K562 (cell line): ENCODE data around the gene UBL3. TPM values are rescaled to one million over a fixed set of nuclear protein-coding genes. Genes with fewer than 3 reads are reported as not detected.

Source experiments
- ATAC-seq: fragments of 200-7000 bp; cut with Tn5 transposase; 3 replicates; pipeline ENCODE4 v1.9.1; 2020; ENCODE audit warnings: moderate library complexity
- BruUV-seq: library from RNA; stranded (reverse); fragments of 400-500 nt; replicated peaks from 2 replicates; lab custom pipeline; 2021; lab: Mats Ljungman, UMichigan
- CTCF ChIA-PET: fragments of 300-600 bp; formaldehyde crosslinking; extraction: SDS; loops from one replicate; lab custom pipeline; 2021; ENCODE audit warnings: low intra/inter-chr PET ratio; lab: Yijun Ruan, JAX
- POLR2A ChIA-PET: fragments of 300-600, 350-650 bp; sonication (Branson Sonifier 250); formaldehyde crosslinking; extraction: SDS; loops from one replicate; lab custom pipeline; 2021; ENCODE audit warnings: antibody characterized with exemption, inconsistent platforms; lab: Yijun Ruan, JAX
- DNase-seq, 4 experiments: peaks; one replicate each; pipeline versions ENCODE4 v3.0.0 to v3.0.0-alpha.2; 2011 to 2018; ENCODE audit warnings: low spot score in 3 of 4, mixed read lengths in 3 of 4; ENCODE audit errors: extremely low read depth in 1 of 4
- FAIRE-seq: peaks from 2 replicates; lab custom pipeline; 2011; peaks lifted over from hg19 to GRCh38; lab: Jason Lieb, UNC
- H2AFZ ChIP-seq: 2 replicates; pipeline ENCODE4 v1.6.0; 2011; ENCODE audit warnings: low read depth, low read length, control low read depth, inconsistent platforms
- H3K27ac ChIP-seq: fragments of 200-600 bp; 3 replicates; pipeline ENCODE4 v1.8.0; 2011; ENCODE audit warnings: low read depth, mild to moderate bottlenecking, control low read depth, inconsistent platforms, low read length, moderate library complexity, mixed read lengths; ENCODE audit errors: extremely low read depth
- H3K27me3 ChIP-seq, 2 experiments: fragments of 300-600 bp in 1 of 2; 2 replicates in 1 of 2; 3 replicates in 1 of 2; pipeline versions ENCODE4 v1.6.0 to v1.8.0; 2011; ENCODE audit warnings: inconsistent platforms in 2 of 2, low read length in 2 of 2, mild to moderate bottlenecking in 1 of 2, mixed read lengths in 1 of 2, moderate library complexity in 1 of 2; ENCODE audit not compliant: control insufficient read depth in 2 of 2, insufficient read depth in 2 of 2
- H3K36me3 ChIP-seq: fragments of 300-600 bp; 3 replicates; pipeline ENCODE4 v1.8.0; 2011; ENCODE audit warnings: mild to moderate bottlenecking, low read length, inconsistent platforms; ENCODE audit not compliant: control insufficient read depth, insufficient read depth
- H3K4me1 ChIP-seq, 2 experiments: fragments of 200-600 bp in 1 of 2; replicated peaks in 1 of 2; 2 replicates in 1 of 2; 3 replicates in 1 of 2; pipeline versions ENCODE4 v1.5.1 to v1.8.0; 2011; ENCODE audit warnings: inconsistent platforms in 2 of 2, low read length in 2 of 2, mild to moderate bottlenecking in 1 of 2, mixed read lengths in 1 of 2, moderate library complexity in 1 of 2; ENCODE audit not compliant: control insufficient read depth in 2 of 2, insufficient read depth in 2 of 2
- H3K4me2 ChIP-seq: 2 replicates; pipeline ENCODE4 v1.6.1; 2011; ENCODE audit warnings: low read length, control low read depth, inconsistent platforms, mixed read lengths; ENCODE audit not compliant: insufficient read depth
- H3K4me3 ChIP-seq: fragments of 200-600 bp; sonication (generic), shearing (Covaris generic); 2 replicates; pipeline ENCODE4 v1.5.1; 2016; ENCODE audit warnings: control low read depth, inconsistent platforms
- H3K79me2 ChIP-seq: fragments of 200-600 bp; 3 replicates; pipeline ENCODE4 v1.8.0; 2011; ENCODE audit warnings: low read length, inconsistent platforms; ENCODE audit not compliant: control insufficient read depth, insufficient read depth
- H3K9ac ChIP-seq, 2 experiments: 2 replicates each; pipeline versions ENCODE4 v1.6.0 to v1.6.1; 2011; ENCODE audit warnings: low read depth in 2 of 2, low read length in 2 of 2, control low read depth in 1 of 2, inconsistent platforms in 1 of 2, mild to moderate bottlenecking in 1 of 2, mixed read lengths in 1 of 2; ENCODE audit not compliant: insufficient read depth in 1 of 2
- H3K9me1 ChIP-seq: one replicate; pipeline ENCODE4 v1.6.0; 2011; ENCODE audit warnings: inconsistent platforms, mild to moderate bottlenecking, low read length, moderate library complexity; ENCODE audit not compliant: control insufficient read depth, insufficient read depth
- H3K9me3 ChIP-seq: replicated peaks from 2 replicates; pipeline ENCODE4 v1.5.1; 2011; ENCODE audit warnings: low read depth, low read length, inconsistent platforms; ENCODE audit not compliant: control insufficient read depth, insufficient read depth
- H4K20me1 ChIP-seq: replicated peaks from 2 replicates; pipeline ENCODE4 v1.6.1; 2011; ENCODE audit warnings: low read length, inconsistent platforms, mixed read lengths; ENCODE audit not compliant: control insufficient read depth, insufficient read depth
- BRF2 ChIP-seq: IDR thresholded peaks from 3 replicates; pipeline ENCODE4 v1.6.1; 2011; ENCODE audit warnings: borderline replicate concordance, mild to moderate bottlenecking; ENCODE audit not compliant: insufficient read length, insufficient read depth
- CHD2 ChIP-seq: IDR thresholded peaks from 2 replicates; pipeline ENCODE4 v1.6.1; 2011; ENCODE audit warnings: low read depth, low read length
- IRF9 ChIP-seq: fragments of 450-650 bp; IDR thresholded peaks from 2 replicates; pipeline ENCODE4 v1.6.1; 2016; ENCODE audit warnings: missing biosample characterization, missing genetic modification characterization
- MEIS2 ChIP-seq: fragments of 450-650 bp; IDR thresholded peaks from 2 replicates; pipeline ENCODE4 v1.6.1; 2014; ENCODE audit warnings: mild to moderate bottlenecking; ENCODE audit not compliant: partially characterized antibody
- SAFB ChIP-seq: fragments of 200-400 bp; formaldehyde crosslinking; IDR thresholded peaks from 2 replicates; pipeline ENCODE4 v1.6.1; 2017; ENCODE audit warnings: low read depth, low read length, borderline replicate concordance
- SAFB2 ChIP-seq: fragments of 200-400 bp; formaldehyde crosslinking; IDR thresholded peaks from 2 replicates; pipeline ENCODE4 v1.6.1; 2018; ENCODE audit warnings: borderline replicate concordance, low read length, low read depth, moderate library complexity; ENCODE audit not compliant: severe bottlenecking
- SOX6 ChIP-seq: fragments of 450-650 bp; IDR thresholded peaks from 2 replicates; pipeline ENCODE4 v1.6.1; 2014; ENCODE audit warnings: mild to moderate bottlenecking
- ZNF140 ChIP-seq: fragments of 250-450 bp; sonication (Bioruptor Pico); IDR thresholded peaks from 2 replicates; pipeline ENCODE4 v1.8.0; 2021; ENCODE audit warnings: moderate library complexity, mild to moderate bottlenecking, inconsistent platforms
- ZNF174 ChIP-seq: fragments of 250-450 bp; sonication (Bioruptor Pico); IDR thresholded peaks from 2 replicates; pipeline ENCODE4 v1.4.0; 2020; ENCODE audit warnings: mild to moderate bottlenecking
- ZNF436 ChIP-seq: fragments of 250-450, 450-650 bp; sonication (Bioruptor Pico); formaldehyde crosslinking; IDR thresholded peaks from 2 replicates; pipeline ENCODE4 v1.7.0; 2020; ENCODE audit warnings: mild to moderate bottlenecking
- ZNF609 ChIP-seq: sonication (generic); formaldehyde crosslinking; IDR thresholded peaks from 2 replicates; pipeline ENCODE4 v1.8.1; 2023; ENCODE audit warnings: missing genetic modification reagents, mild to moderate bottlenecking, borderline replicate concordance
- ZNF668 ChIP-seq: fragments of 250-450 bp; sonication (Bioruptor Pico); IDR thresholded peaks from 2 replicates; pipeline ENCODE4 v1.8.0; 2022; ENCODE audit warnings: mild to moderate bottlenecking, inconsistent platforms
- ZZZ3 ChIP-seq: fragments of 450-650 bp; IDR thresholded peaks from 2 replicates; pipeline ENCODE4 v1.6.1; 2016; ENCODE audit warnings: antibody characterized with exemption, mild to moderate bottlenecking, moderate library complexity
- in situ Hi-C: fragments of 300-500 bp; cut with MboI; formaldehyde crosslinking; loops from 4 replicates; pipeline ENCODE4 v1.15.0; 2018; ENCODE audit warnings: inconsistent platforms, mixed read lengths
- intact Hi-C: fragments of 100-400 bp; cut with micrococcal nuclease; formaldehyde crosslinking; loops from 2 replicates; pipeline ENCODE4 v1.14.2; 2022
- polyA plus RNA-seq, 8 experiments: library from polyadenylated mRNA; depleted of rRNA in 4 of 8; stranded (reverse) in 5 of 8; unstranded in 3 of 8; fragments of >200 nt; fragmentation: Nextera tagmentation in 2 of 8; fragmentation: Illumina TruSeq in 1 of 8; extraction: Ambion mirVana in 2 of 8; extraction: Trizol in 1 of 8; gene quantifications; 2 replicates each; pipeline versions ENCODE4 v1.2.1 to v1.2.3, GENCODE V29; 2011 to 2014; ENCODE audit warnings: inconsistent platforms in 1 of 8, missing spikeins in 1 of 8
- total RNA-seq, 7 experiments: library from RNA; depleted of rRNA in 6 of 7; stranded (reverse); fragments of >200 nt in 6 of 7; fragmentation: Illumina TruSeq in 2 of 7; extraction: Trizol in 2 of 7; gene quantifications; 2 replicates each; pipeline versions ENCODE4 v1.2.1 to v1.2.3, GENCODE V29; 2011 to 2021; ENCODE audit warnings: low replicate concordance in 1 of 7

The UBL3 gene
- total and polyA plus RNA-seq, 9 of the 15 experiments (the other 6 are each of a cell fraction or from before 2014, with no cell fraction given), result 0.64 to 2.4 (median 1.8) TPM

- no peak overlapping the region for H3K4me2 ChIP-seq
- no peak for DNase-seq
- H3K9me3 ChIP-seq, result no peaks in the 10 kb centered on the region
- in situ Hi-C loops (no loop called here), intact Hi-C loops (no loop called here)
- no peak for ATAC-seq
- H3K27ac ChIP-seq, result no peak overlapping the region
- no TSS peak for BruUV-seq
- ChIA-PET POLR2A (no interaction called here), CTCF (no interaction called here)
- H3K27me3 ChIP-seq, result no peaks in the 10 kb centered on the region
- no peak for FAIRE-seq
- H3K4me1 ChIP-seq, result no peaks in the 10 kb centered on the region
- H2AFZ ChIP-seq, result no peak overlapping the region
- no peaks in the 10 kb centered on the region for H3K79me2 ChIP-seq
- H3K36me3 ChIP-seq, result no peaks in the 10 kb centered on the region
- H4K20me1 ChIP-seq, result no peaks in the 10 kb centered on the region
- TF ChIP-seq IRF9 (tag) (no peak), SAFB (no peak), ZNF436 (no peak), ZNF174 (CRISPR knock-in tag) (no peak), ZNF140 (CRISPR knock-in tag) (no peak), SOX6 (no peak), ZZZ3 (no peak), BRF2 (no peak), ZNF609 (CRISPR knock-in tag) (no peak), SAFB2 (no peak), CHD2 (no peak), ZNF668 (CRISPR knock-in tag) (no peak), MEIS2 (no peak)
- TF ChIP-seq, all 486 proteins: peak for 0
- no peaks in the 10 kb centered on the region for H3K9me1 ChIP-seq
- H3K4me3 ChIP-seq, result no peak overlapping the region
- H3K9ac ChIP-seq, result no peak overlapping the region
Observed at GRCh38 chr13:29815336-29815735, 35.1 kb downstream of the UBL3 start.
